Activated CD4-positive, CD25-positive, alpha-beta regulatory T cell treated with anti-CD3 and anti-CD28 coated beads, Interleukin-2, amount 50 U/mL, for 16 hours (primary cell): ENCODE results near the gene MAP3K6.

Source experiments
- DNase-seq: peaks from one replicate; pipeline ENCODE4 v3.0.0-alpha.2; 2020; ENCODE audit warnings: low read depth, low spot score

MAP3K6 gene

GRCh38 chr1:27355683-27356082 lies 11.1 kb downstream of the MAP3K6 start:
- DNase-seq = no peak

GRCh38 chr1:27353629-27354028 lies 13.1 kb downstream of the MAP3K6 start:
- no peak for DNase-seq

GRCh38 chr1:27353166-27353565 lies 13.6 kb downstream of the MAP3K6 start:
- DNase-seq = no peak

- no peak for DNase-seq
These were observed 15.1 kb downstream of the MAP3K6 start for GRCh38 chr1:27351541-27352107.

- no peak for DNase-seq
These were observed 15.9 kb downstream of the MAP3K6 start for GRCh38 chr1:27350663-27351540.

- DNase-seq = no peak
These were observed 16.7 kb downstream of the MAP3K6 start for GRCh38 chr1:27349784-27350662.

- no peak for DNase-seq
These were observed 17.6 kb downstream of the MAP3K6 start for GRCh38 chr1:27348861-27349783.

- DNase-seq = no peak
These were observed 19.7 kb downstream of the MAP3K6 start for GRCh38 chr1:27346991-27347624.

- DNase-seq = no peak
These were observed 20.4 kb downstream of the MAP3K6 start for GRCh38 chr1:27346357-27346756.

GRCh38 chr1:27345272-27345671 lies 21.5 kb downstream of the MAP3K6 start:
- no peak for DNase-seq

GRCh38 chr1:27343639-27344025 lies 23.1 kb downstream of the MAP3K6 start:
- no peak for DNase-seq

GRCh38 chr1:27342778-27343638 lies 23.8 kb downstream of the MAP3K6 start:
- DNase-seq = peak; percentile 48

GRCh38 chr1:27342391-27342777 lies 24.4 kb downstream of the MAP3K6 start:
- DNase-seq = no peak

GRCh38 chr1:27341525-27342252 lies 25.1 kb downstream of the MAP3K6 start, which contains the start of gene SYTL1:
TSS of gene SYTL1 (plus strand) at chr1:27342022. CDS start at chr1:27345335, 3,313 bp downstream.
- no peak for DNase-seq

- DNase-seq = no peak
These were observed 27.5 kb downstream of the MAP3K6 start for GRCh38 chr1:27339213-27339612.

GRCh38 chr1:27338751-27339150 lies 28.0 kb downstream of the MAP3K6 start:
- DNase-seq = no peak

GRCh38 chr1:27336756-27337155 lies 30.0 kb downstream of the MAP3K6 start:
- DNase-seq = no peak

- no peak for DNase-seq
These were observed 31.0 kb downstream of the MAP3K6 start for GRCh38 chr1:27335506-27336422.
